HepG2 (cell line): ENCODE data around the gene UBTFL1. TPM values are rescaled to one million over a fixed set of nuclear protein-coding genes. Genes with fewer than 3 reads are reported as not detected.

Experiments used
- ADNP ChIP-seq: sonication (generic); formaldehyde crosslinking; IDR thresholded peaks from 2 replicates; pipeline ENCODE4 v1.4.0; 2020; ENCODE audit warnings: missing genetic modification reagents
- EP300 ChIP-seq, 3 experiments: sonication (generic) in 1 of 3; formaldehyde crosslinking in 1 of 3; IDR thresholded peaks; 2 replicates each; pipeline versions ENCODE4 v1.5.1 to v1.6.1; 2011 to 2020; ENCODE audit warnings: low read depth in 2 of 3, low read length in 2 of 3, borderline replicate concordance in 1 of 3, improper control_type of control experiment in 1 of 3, mild to moderate bottlenecking in 1 of 3, missing genetic modification reagents in 1 of 3, moderate library complexity in 1 of 3
- GATAD2A ChIP-seq: IDR thresholded peaks from 2 replicates; pipeline ENCODE4 v1.6.1; 2016
- HINFP ChIP-seq: sonication (generic); formaldehyde crosslinking; IDR thresholded peaks from 2 replicates; pipeline ENCODE4 v1.4.0; 2020; ENCODE audit warnings: low read depth, mild to moderate bottlenecking, missing genetic modification reagents
- MYC ChIP-seq: sonication (generic); formaldehyde crosslinking; IDR thresholded peaks from 2 replicates; pipeline ENCODE4 v1.9.0; 2021; ENCODE audit warnings: missing genetic modification reagents, borderline replicate concordance
- PHF21A ChIP-seq: sonication (generic); formaldehyde crosslinking; IDR thresholded peaks from 2 replicates; pipeline ENCODE4 v1.5.0; 2020; ENCODE audit warnings: mild to moderate bottlenecking, missing genetic modification reagents
- PHF8 ChIP-seq: sonication (generic); formaldehyde crosslinking; IDR thresholded peaks from 2 replicates; pipeline ENCODE4 v1.5.0; 2020; ENCODE audit warnings: missing genetic modification reagents
- RBFOX2 ChIP-seq: fragments of 200-400 bp; formaldehyde crosslinking; IDR thresholded peaks from 2 replicates; pipeline ENCODE4 v1.6.1; 2017; ENCODE audit warnings: low read depth, mild to moderate bottlenecking, low read length
- SALL1 ChIP-seq: sonication (generic); formaldehyde crosslinking; IDR thresholded peaks from 2 replicates; pipeline ENCODE4 v1.8.0; 2022; ENCODE audit warnings: mild to moderate bottlenecking, missing genetic modification reagents
- SAP130 ChIP-seq: IDR thresholded peaks from 2 replicates; pipeline ENCODE4 v1.6.1; 2016; ENCODE audit warnings: low read depth
- SMARCE1 ChIP-seq: fragments of 450-650 bp; IDR thresholded peaks from 2 replicates; pipeline ENCODE4 v1.6.1; 2017; ENCODE audit warnings: borderline replicate concordance
- SP5 ChIP-seq: IDR thresholded peaks from 2 replicates; pipeline ENCODE4 v1.6.1; 2016; ENCODE audit warnings: low read depth, borderline replicate concordance
- SPEN ChIP-seq: sonication (generic); formaldehyde crosslinking; IDR thresholded peaks from 2 replicates; pipeline ENCODE4 v1.5.1; 2020; ENCODE audit warnings: low read depth, mild to moderate bottlenecking, missing genetic modification reagents
- THAP11 ChIP-seq: IDR thresholded peaks from 2 replicates; pipeline ENCODE4 v1.6.1; 2016; ENCODE audit warnings: missing biosample characterization, missing genetic modification reagents
- YY1 ChIP-seq: IDR thresholded peaks from 2 replicates; pipeline ENCODE4 v1.6.1; 2011; ENCODE audit warnings: low read length, low read depth, moderate library complexity, mild to moderate bottlenecking; ENCODE audit not compliant: insufficient read depth, insufficient replicate concordance
- ZMYM4 ChIP-seq: sonication (generic); formaldehyde crosslinking; IDR thresholded peaks from 2 replicates; pipeline ENCODE4 v1.8.1; 2023; ENCODE audit warnings: mild to moderate bottlenecking, missing genetic modification reagents
- ZNF557 ChIP-seq: sonication (generic); formaldehyde crosslinking; IDR thresholded peaks from 2 replicates; pipeline ENCODE4 v1.4.0; 2020; ENCODE audit warnings: missing genetic modification reagents
- ZNF883 ChIP-seq: sonication (generic); formaldehyde crosslinking; IDR thresholded peaks from 2 replicates; pipeline ENCODE4 v1.5.1; 2020; ENCODE audit warnings: mild to moderate bottlenecking, missing genetic modification reagents; ENCODE audit errors: not compliant biosample characterization
- ZXDC ChIP-seq: sonication (generic); formaldehyde crosslinking; IDR thresholded peaks from 2 replicates; pipeline ENCODE4 v1.5.0; 2020; ENCODE audit warnings: mild to moderate bottlenecking, missing genetic modification reagents
- polyA plus RNA-seq, 8 experiments: library from polyadenylated mRNA; depleted of rRNA in 3 of 8; stranded (reverse) in 7 of 8; unstranded in 1 of 8; fragments of >200 nt; fragmentation: Illumina TruSeq in 4 of 8; extraction: Trizol in 4 of 8; gene quantifications; 2 replicates each; pipeline versions ENCODE4 v1.2.1 to v1.2.3, GENCODE V29; 2011 to 2016; ENCODE audit warnings: low read depth in 4 of 8, missing spikeins in 1 of 8, mixed read lengths in 1 of 8; ENCODE audit not compliant: insufficient read depth in 1 of 8
- total RNA-seq, 5 experiments: library from RNA; depleted of rRNA; stranded (reverse); fragments of >200 nt; fragmentation: Illumina TruSeq; extraction: Trizol; gene quantifications; 2 replicates each; pipeline ENCODE4 v1.2.3, GENCODE V29; 2016; ENCODE audit warnings: low read depth in 1 of 5

Gene UBTFL1
- total and polyA plus RNA-seq, 2 of the 13 experiments (the other 11 are each of a cell fraction or from before 2014, with no cell fraction given) = not detected

- TF ChIP-seq PHF21A = no peak
- 0 out of 2 replicates have a peak, but pooled peaks have one; percentile 18 for TF ChIP-seq THAP11 (CRISPR knock-in tag)
- no peak for TF ChIP-seq ZXDC (CRISPR knock-in tag)
- TF ChIP-seq PHF8 (CRISPR knock-in tag) = peak; percentile 47; the same call in 1 of the 2 replicates
- peak; percentile 66 for TF ChIP-seq YY1
- peak; percentile 32; the same call in 1 of the 2 replicates for TF ChIP-seq MYC
- TF ChIP-seq SAP130 (CRISPR knock-in tag) = no peak
- TF ChIP-seq SP5 (CRISPR knock-in tag) = peak; percentile 70; the same call in 1 of the 2 replicates
- TF ChIP-seq ZMYM4 (CRISPR knock-in tag) = peak; percentile 73
- TF ChIP-seq SALL1 (CRISPR knock-in tag) = peak; percentile 67
- TF ChIP-seq ADNP (CRISPR knock-in tag) = no peak
- TF ChIP-seq ZNF557 (CRISPR knock-in tag) = no peak
- peak in 1 of 2 experiments; percentile 40; a peak in 1 of 4 replicates for TF ChIP-seq EP300 (IDR thresholded peaks at IDR 0.05; ENCODE audit: low read depth in 2 of 2, low read length in 2 of 2)
- TF ChIP-seq EP300 (CRISPR knock-in tag; IDR thresholded peaks at IDR 0.05; ENCODE audit: borderline replicate concordance) = no peak
- TF ChIP-seq SPEN = peak; percentile 23; the same call in 1 of the 2 replicates
- TF ChIP-seq GATAD2A (CRISPR knock-in tag) = 0 out of 2 replicates have a peak, but pooled peaks have one; percentile 17
- TF ChIP-seq HINFP (CRISPR knock-in tag) = no peak
- TF ChIP-seq RBFOX2 = 0 out of 2 replicates have a peak, but pooled peaks have one; percentile 41
- TF ChIP-seq SMARCE1 = no peak
- no peak for TF ChIP-seq ZNF883 (CRISPR knock-in tag)
These were observed 48.8 kb downstream of the UBTFL1 start, which contains the start of gene NAALAD2 (continued) for GRCh38 chr11:90134478-90135003.
